T-helper 2 cell treated with Interferon-gamma antibody and Interleukin-4, amounts not matched to agents 5 μg/mL and 100 μg/mL, for 36 hours (primary cell): Measurements from ENCODE around the gene CPT1A.
A peak's percentile ranks its signal among the peaks of the same experiment; 100 is the strongest.
"Not testable (repeated sequence)": the region's sequence is repeated elsewhere in the genome, so short reads cannot be mapped to it uniquely, and the experiment has no call there.

ENCODE experiments used
- DNase-seq: peaks from one replicate; pipeline ENCODE4 v3.0.0; 2021; ENCODE audit warnings: low spot score
- H3K27ac Mint-ChIP-seq: one replicate; pipeline ENCODE4 v1.8.0; 2021; ENCODE audit warnings: mild to moderate bottlenecking, mixed read lengths
- H3K27me3 Mint-ChIP-seq: one replicate; pipeline ENCODE4 v1.8.0; 2021; ENCODE audit warnings: low read depth, mixed read lengths
- H3K36me3 Mint-ChIP-seq: one replicate; pipeline ENCODE4 v1.8.0; 2021; ENCODE audit warnings: low read depth, mixed read lengths
- H3K4me1 Mint-ChIP-seq: one replicate; pipeline ENCODE4 v1.8.0; 2021; ENCODE audit warnings: low read depth, mixed read lengths
- H3K4me3 Mint-ChIP-seq: one replicate; pipeline ENCODE4 v1.8.0; 2022; ENCODE audit warnings: mild to moderate bottlenecking, moderate library complexity, mixed read lengths
- H3K9me3 Mint-ChIP-seq: one replicate; pipeline ENCODE4 v1.8.0; 2021; ENCODE audit warnings: mixed read lengths

CPT1A gene

GRCh38 chr11:68841718-68842426 is at the start of gene CPT1A:
CPT1A (minus strand) TSS chr11:68841916; CDS start chr11:68815474, 26,442 bp downstream.
- Mint-ChIP-seq H3K36me3 (peaks cover 7% of the 10 kb centered on the region), H3K4me1 (peaks cover 36% of the 10 kb centered on the region), H3K27ac (peak within 1 kb of the TSS; percentile 58), H3K4me3 (peak within 1 kb of the TSS; percentile 90), H3K9me3 (no peaks in the 10 kb centered on the region), H3K27me3 (peaks cover 10% of the 10 kb centered on the region)
- DNase-seq = peak; percentile 82

GRCh38 chr11:68890490-68891231 is 48.9 kb upstream of the CPT1A start:
- no peaks in the 10 kb centered on the region for H3K27me3 Mint-ChIP-seq
- no peaks in the 10 kb centered on the region for H3K4me1 Mint-ChIP-seq
- H3K4me3 Mint-ChIP-seq = no peak overlapping the region
- no peaks in the 10 kb centered on the region for H3K9me3 Mint-ChIP-seq
- peak overlapping the region; percentile 31 for H3K27ac Mint-ChIP-seq
- H3K36me3 Mint-ChIP-seq = peaks cover 30% of the 10 kb centered on the region
- no peak for DNase-seq

DNA sequence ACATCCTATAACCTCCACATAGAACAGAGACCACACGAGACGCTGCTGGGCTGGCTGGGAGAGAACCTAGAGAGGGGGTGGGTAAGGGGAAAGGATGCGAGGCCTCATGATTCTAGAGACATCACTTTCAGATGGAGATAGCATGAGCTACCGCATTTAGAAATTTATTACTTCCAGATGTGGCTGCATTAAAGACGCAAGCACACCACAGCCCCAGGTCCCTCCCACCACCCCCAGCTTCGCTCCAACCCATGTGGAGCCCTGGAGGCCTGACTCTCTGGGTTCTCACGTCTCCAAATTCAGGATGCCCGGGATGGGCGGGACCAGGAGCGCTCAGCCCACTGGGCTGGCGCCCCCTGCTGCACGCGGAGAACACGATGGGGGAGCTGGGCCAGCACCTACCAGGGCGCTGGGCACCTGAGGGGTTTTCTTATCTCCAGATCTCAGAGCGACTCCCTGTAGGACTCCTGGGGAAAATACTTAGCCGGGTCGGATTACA is 48.3 kb upstream of the CPT1A start:
- H3K36me3 Mint-ChIP-seq = peaks cover 30% of the 10 kb centered on the region
- no peak overlapping the region for H3K4me3 Mint-ChIP-seq
- H3K4me1 Mint-ChIP-seq = no peaks in the 10 kb centered on the region
- DNase-seq = no peak
- H3K27me3 Mint-ChIP-seq = no peaks in the 10 kb centered on the region
- H3K27ac Mint-ChIP-seq = no peak overlapping the region
- no peaks in the 10 kb centered on the region for H3K9me3 Mint-ChIP-seq

GRCh38 chr11:68884827-68885226 is 43.1 kb upstream of the CPT1A start:
- H3K27me3 Mint-ChIP-seq, H3K36me3 Mint-ChIP-seq, DNase-seq, H3K4me1 Mint-ChIP-seq, H3K27ac Mint-ChIP-seq, H3K4me3 Mint-ChIP-seq, H3K9me3 Mint-ChIP-seq: not testable (repeated sequence)

DNA sequence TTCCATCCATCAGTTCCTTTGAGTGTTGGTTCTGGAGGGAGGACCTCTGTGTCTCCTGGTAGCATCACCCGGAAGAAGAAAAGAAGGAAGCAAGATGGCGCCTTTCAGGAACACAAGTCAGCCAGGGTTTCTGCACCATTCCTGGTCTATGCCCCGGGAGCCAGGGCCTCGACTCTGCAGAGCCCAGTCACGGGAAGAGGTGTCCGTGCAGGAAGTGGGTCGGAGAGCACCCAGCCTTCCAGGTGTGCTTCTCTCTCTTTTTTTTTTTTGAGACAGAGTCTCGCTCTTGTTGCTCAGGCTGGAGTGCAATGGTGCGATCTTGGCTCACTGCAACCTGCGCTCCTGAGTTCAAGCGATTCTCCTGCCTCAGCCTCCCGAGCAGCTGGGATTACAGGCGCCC is 40.7 kb upstream of the CPT1A start:
- H3K27ac Mint-ChIP-seq = no peak overlapping the region
- no peak for DNase-seq
- no peaks in the 10 kb centered on the region for H3K4me1 Mint-ChIP-seq

DNA sequence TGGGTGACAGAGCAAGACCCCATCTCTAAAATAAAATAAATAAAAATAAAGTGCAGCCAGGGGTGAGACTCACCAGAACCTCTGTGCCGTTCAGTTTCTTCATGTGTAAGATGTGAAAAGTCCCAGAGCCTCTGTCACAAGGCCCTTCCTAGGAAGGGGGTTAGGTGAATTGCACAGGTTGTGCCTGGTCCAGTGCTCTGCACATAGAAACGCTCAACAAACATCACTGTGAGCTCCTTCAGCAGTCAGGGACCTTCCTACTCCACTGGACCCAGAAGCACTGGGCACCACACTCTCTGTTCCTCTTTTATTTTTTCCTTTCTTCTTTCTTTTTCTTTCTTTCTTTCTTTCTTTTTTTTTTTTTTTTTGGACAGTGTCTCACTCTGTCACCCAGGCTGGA is 39.6 kb upstream of the CPT1A start:
- Mint-ChIP-seq H3K4me1 (no peaks in the 10 kb centered on the region), H3K4me3 (no peak overlapping the region), H3K27me3 (no peaks in the 10 kb centered on the region), H3K9me3 (no peaks in the 10 kb centered on the region), H3K27ac (no peak overlapping the region), H3K36me3 (peaks cover 2% of the 10 kb centered on the region)
- DNase-seq = no peak

More for the DNA sequence above, 40.7 kb upstream of the CPT1A start:
- Mint-ChIP-seq H3K4me3 (no peak overlapping the region), H3K27me3 (no peaks in the 10 kb centered on the region), H3K36me3 (peaks cover 6% of the 10 kb centered on the region), H3K9me3 (no peaks in the 10 kb centered on the region)

DNA sequence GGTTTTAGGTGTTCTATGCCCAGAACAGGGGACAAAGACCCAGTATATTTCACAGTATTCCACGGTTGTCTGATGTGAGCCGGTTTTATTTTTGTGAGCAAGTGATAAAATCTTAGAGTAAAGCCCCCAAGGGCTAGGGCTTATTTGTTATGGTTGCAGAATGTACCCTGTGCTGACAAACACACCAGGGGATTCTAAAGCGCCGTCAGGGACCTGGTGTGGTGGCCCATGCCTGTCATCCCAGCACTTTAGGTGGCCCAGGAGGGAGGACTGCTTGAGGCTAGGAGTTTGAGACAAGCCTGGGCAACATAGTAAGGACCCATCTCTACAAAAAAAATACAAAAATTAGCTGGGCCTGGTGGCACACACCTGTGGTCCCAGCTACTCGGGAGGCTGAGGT is 39.1 kb upstream of the CPT1A start:
- H3K36me3 Mint-ChIP-seq = peaks cover 2% of the 10 kb centered on the region
- no peak overlapping the region for H3K4me3 Mint-ChIP-seq
- no peaks in the 10 kb centered on the region for H3K9me3 Mint-ChIP-seq
- no peaks in the 10 kb centered on the region for H3K27me3 Mint-ChIP-seq
- H3K4me1 Mint-ChIP-seq = no peaks in the 10 kb centered on the region
- DNase-seq = no peak
- no peak overlapping the region for H3K27ac Mint-ChIP-seq

DNA sequence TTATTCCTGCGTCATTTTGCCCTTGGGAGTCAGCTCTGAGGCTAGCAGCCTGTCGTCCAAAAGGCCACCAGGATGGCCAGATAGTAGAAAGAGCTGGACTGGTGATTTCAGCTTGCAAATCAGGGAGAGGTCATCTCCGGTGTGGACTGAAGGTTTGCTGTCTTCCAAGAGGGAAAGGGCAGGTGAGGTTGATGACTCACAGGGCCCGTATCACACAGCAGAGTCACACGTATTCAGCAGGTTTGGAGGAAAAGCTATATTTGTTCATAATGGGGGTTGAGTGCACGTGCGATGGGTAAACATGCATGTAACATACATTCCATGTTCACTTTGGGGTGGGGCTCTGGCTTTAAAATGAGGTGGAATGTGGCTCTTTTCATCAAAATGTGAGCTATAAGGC is 36.3 kb upstream of the CPT1A start:
- Mint-ChIP-seq H3K27me3 (no peaks in the 10 kb centered on the region), H3K27ac (no peak overlapping the region), H3K4me3 (no peak overlapping the region), H3K4me1 (no peaks in the 10 kb centered on the region), H3K36me3 (no peaks in the 10 kb centered on the region), H3K9me3 (no peaks in the 10 kb centered on the region)
- DNase-seq = no peak

- Mint-ChIP-seq H3K4me1 (peaks cover 8% of the 10 kb centered on the region), H3K9me3 (no peaks in the 10 kb centered on the region), H3K27me3 (peaks cover 25% of the 10 kb centered on the region), H3K36me3 (no peaks in the 10 kb centered on the region), H3K27ac (no peak overlapping the region), H3K4me3 (no peak overlapping the region)
- no peak for DNase-seq
Measured at GRCh38 chr11:68872216-68873003, 30.7 kb upstream of the CPT1A start.

- Mint-ChIP-seq H3K27ac (no peak overlapping the region), H3K27me3 (peaks cover 25% of the 10 kb centered on the region), H3K4me1 (peaks cover 8% of the 10 kb centered on the region), H3K36me3 (no peaks in the 10 kb centered on the region), H3K9me3 (no peaks in the 10 kb centered on the region), H3K4me3 (peak overlapping the region; percentile 80)
- DNase-seq = no peak
Measured at GRCh38 chr11:68870470-68870869, 28.8 kb upstream of the CPT1A start.

- Mint-ChIP-seq H3K4me1 (peaks cover 8% of the 10 kb centered on the region), H3K27ac (no peak overlapping the region), H3K27me3 (peaks cover 25% of the 10 kb centered on the region), H3K4me3 (no peak overlapping the region), H3K9me3 (no peaks in the 10 kb centered on the region), H3K36me3 (no peaks in the 10 kb centered on the region)
- DNase-seq = no peak
Measured at GRCh38 chr11:68868221-68868835, 26.6 kb upstream of the CPT1A start.

- no peak for DNase-seq
- H3K27ac Mint-ChIP-seq = no peak overlapping the region
- H3K27me3 Mint-ChIP-seq = peaks cover 23% of the 10 kb centered on the region
- no peaks in the 10 kb centered on the region for H3K9me3 Mint-ChIP-seq
- no peak overlapping the region for H3K4me3 Mint-ChIP-seq
- peaks cover 8% of the 10 kb centered on the region for H3K4me1 Mint-ChIP-seq
- H3K36me3 Mint-ChIP-seq = no peaks in the 10 kb centered on the region
Measured at GRCh38 chr11:68867066-68867465, 25.4 kb upstream of the CPT1A start.

DNA sequence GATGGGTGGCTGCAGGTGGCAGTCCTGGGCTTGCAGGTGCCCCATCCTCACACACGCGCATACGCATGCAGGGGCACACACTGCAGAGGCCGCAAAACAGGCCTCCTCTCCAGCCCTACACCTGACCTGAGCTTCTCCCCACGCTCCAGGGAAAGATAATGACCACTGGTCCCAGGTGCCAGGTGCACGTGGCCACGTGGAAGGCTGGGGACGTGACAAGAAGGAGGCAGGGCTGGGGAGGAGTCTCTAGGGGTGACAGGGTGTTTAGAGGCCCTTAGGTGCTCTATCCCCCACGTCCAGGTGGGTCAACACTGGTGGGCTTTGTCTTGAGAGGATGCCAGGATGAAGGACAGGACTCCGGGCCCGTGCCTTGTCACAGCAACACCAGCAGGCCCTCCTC is 23.5 kb upstream of the CPT1A start:
- H3K9me3 Mint-ChIP-seq = no peaks in the 10 kb centered on the region
- peaks cover 8% of the 10 kb centered on the region for H3K4me1 Mint-ChIP-seq
- no peak for DNase-seq
- H3K36me3 Mint-ChIP-seq = no peaks in the 10 kb centered on the region
- no peak overlapping the region for H3K4me3 Mint-ChIP-seq
- peaks cover 17% of the 10 kb centered on the region for H3K27me3 Mint-ChIP-seq
- no peak overlapping the region for H3K27ac Mint-ChIP-seq
